ENCODE results near the gene SPIN2B. TPM values are rescaled to one million over a fixed set of nuclear protein-coding genes. Genes with fewer than 3 reads are reported as not detected.
A peak's percentile ranks its signal among the peaks of the same experiment; 100 is the strongest.

Gene SPIN2B
- total RNA-seq, 2 donors from 2014 or later, result 12.0 to 16.4 TPM

- Histone ChIP-seq H3K4me1 (ENCODE audit: control insufficient read depth, insufficient read depth, low read length) (no peaks in the 10 kb centered on the region), H3K4me3 (ENCODE audit: low read length) (no peak overlapping the region), H3K9me3 (ENCODE audit: control insufficient read depth, low read length) (no peaks in the 10 kb centered on the region), H3K27ac (ENCODE audit: low read depth, low read length) (no peak overlapping the region), H3K36me3 (ENCODE audit: control insufficient read depth, insufficient read depth, low read length) (peaks cover 4% of the 10 kb centered on the region), H3K27me3 (ENCODE audit: control insufficient read depth, insufficient read depth, low read length, poor library complexity, severe bottlenecking) (no peaks in the 10 kb centered on the region), H3K9ac (ENCODE audit: extremely low read depth, low read length, poor library complexity, severe bottlenecking) (no peak overlapping the region)
- H3K4me3 Mint-ChIP-seq, result no peak overlapping the region
- H3K36me3 Mint-ChIP-seq (ENCODE audit: low read depth), result peaks cover 57% of the 10 kb centered on the region
- H3K9me3 Mint-ChIP-seq, result peaks cover 66% of the 10 kb centered on the region
- 92 to 93% methylated on average over 2 to 7 of the region's 7 CpGs for WGBS, 2 experiments (ENCODE audit: insufficient coverage in 1 of 2, insufficient read length in 1 of 2)
- TF ChIP-seq CTCF (conservative IDR thresholded peaks at IDR 0.05), result no peak
- H3K4me1 Mint-ChIP-seq, result no peaks in the 10 kb centered on the region
- peak; percentile 54 for DNase-seq
- no peak overlapping the region for H3K27ac Mint-ChIP-seq
- no peaks in the 10 kb centered on the region for H3K27me3 Mint-ChIP-seq (ENCODE audit: insufficient read depth)
Measured at GRCh38 chrX:57083143-57083542, 38.2 kb downstream of the SPIN2B start.

- Histone ChIP-seq H3K9me3 (ENCODE audit: control insufficient read depth, low read length) (no peaks in the 10 kb centered on the region), H3K4me1 (ENCODE audit: control insufficient read depth, insufficient read depth, low read length) (no peaks in the 10 kb centered on the region), H3K9ac (ENCODE audit: extremely low read depth, low read length, poor library complexity, severe bottlenecking) (no peak overlapping the region), H3K27ac (ENCODE audit: low read depth, low read length) (no peak overlapping the region), H3K4me3 (ENCODE audit: low read length) (no peak overlapping the region), H3K27me3 (ENCODE audit: control insufficient read depth, insufficient read depth, low read length, poor library complexity, severe bottlenecking) (no peaks in the 10 kb centered on the region), H3K36me3 (ENCODE audit: control insufficient read depth, insufficient read depth, low read length) (no peaks in the 10 kb centered on the region)
- WGBS, 2 experiments (ENCODE audit: insufficient coverage in 1 of 2, insufficient read length in 1 of 2), result 87% methylated on average over 3 of the region's 4 CpGs; no CpG with 5 or more reads in 1 of the 2 experiments
- no peak for DNase-seq
- Mint-ChIP-seq H3K27me3 (ENCODE audit: insufficient read depth) (no peaks in the 10 kb centered on the region), H3K4me3 (no peak overlapping the region), H3K36me3 (ENCODE audit: low read depth) (peaks cover 7% of the 10 kb centered on the region), H3K9me3 (peaks cover 48% of the 10 kb centered on the region), H3K27ac (no peak overlapping the region), H3K4me1 (no peaks in the 10 kb centered on the region)
- TF ChIP-seq CTCF (conservative IDR thresholded peaks at IDR 0.05), result no peak
Measured at GRCh38 chrX:57074458-57074857, 46.9 kb downstream of the SPIN2B start.

GRCh38 chrX:57070185-57070984, 51.0 kb downstream of the SPIN2B start:
- 80 to 91% methylated on average over 1 to 30 of the region's 32 CpGs for WGBS, 2 experiments (ENCODE audit: insufficient coverage in 1 of 2, insufficient read length in 1 of 2)
- Mint-ChIP-seq H3K4me1 (no peaks in the 10 kb centered on the region), H3K27me3 (ENCODE audit: insufficient read depth) (peaks cover 2% of the 10 kb centered on the region), H3K27ac (no peak overlapping the region), H3K4me3 (no peak overlapping the region), H3K36me3 (ENCODE audit: low read depth) (no peaks in the 10 kb centered on the region), H3K9me3 (peaks cover 49% of the 10 kb centered on the region)
- H3K4me1 ChIP-seq (ENCODE audit: control insufficient read depth, insufficient read depth, low read length), result no peaks in the 10 kb centered on the region
- no peak for TF ChIP-seq CTCF (conservative IDR thresholded peaks at IDR 0.05)
- no peaks in the 10 kb centered on the region for H3K9me3 ChIP-seq (ENCODE audit: control insufficient read depth, low read length)
- no peak overlapping the region for H3K27ac ChIP-seq (ENCODE audit: low read depth, low read length)
- H3K36me3 ChIP-seq (ENCODE audit: control insufficient read depth, insufficient read depth, low read length), result no peaks in the 10 kb centered on the region
- peak; percentile 47 for DNase-seq
- H3K4me3 ChIP-seq (ENCODE audit: low read length), result no peak overlapping the region
- H3K27me3 ChIP-seq (ENCODE audit: control insufficient read depth, insufficient read depth, low read length, poor library complexity, severe bottlenecking), result no peaks in the 10 kb centered on the region
- H3K9ac ChIP-seq (ENCODE audit: extremely low read depth, low read length, poor library complexity, severe bottlenecking), result no peak overlapping the region

Other genes with a start within 250 kb of the SPIN2B start
- gene SPIN3, start 126.0 kb downstream of the SPIN2B start, total RNA-seq, result 10 to 100 TPM; 12.4 to 19.7 TPM
- 1 to 10 TPM; 1.2 to 1.5 TPM for gene SPIN2A, start 15.8 kb upstream of the SPIN2B start, total RNA-seq
- 1 to 10 TPM; 4.2 to 8.9 TPM for gene FAAH2, start 165.2 kb upstream of the SPIN2B start, total RNA-seq